Tibial artery (tissue), 4 donors: ENCODE results near the gene FSIP1.

ENCODE experiments used
- DNase-seq, 2 donors: peaks; one replicate each; pipeline ENCODE4 v3.0.0-alpha.2; 2019
- H3K27ac ChIP-seq, 2 donors: fragments of 200-600 bp; sonication (generic) in 1 of 2; 1 replicate in 1 of 2; 2 replicates in 1 of 2; pipeline ENCODE4 v1.5.1; 2018 to 2019; ENCODE audit warnings: mild to moderate bottlenecking in 1 of 2
- H3K27me3 ChIP-seq, 2 donors: fragments of 200-600 bp; sonication (generic) in 1 of 2; one replicate each; pipeline versions ENCODE4 v1.5.1 to v1.6.0; 2016 to 2019
- H3K36me3 ChIP-seq, 3 donors: fragments of 200-600 bp; sonication (generic) in 2 of 3; one replicate each; pipeline ENCODE4 v1.5.1; 2016 to 2019; ENCODE audit warnings: mild to moderate bottlenecking in 2 of 3
- H3K4me1 ChIP-seq, 4 donors: fragments of 200-600 bp; sonication (generic) in 2 of 4; 1 replicate in 3 of 4; 2 replicates in 1 of 4; pipeline ENCODE4 v1.5.1; 2016 to 2019
- H3K4me3 ChIP-seq, 2 donors: fragments of 200-600 bp; sonication (generic) in 1 of 2; 1 replicate in 1 of 2; 2 replicates in 1 of 2; pipeline ENCODE4 v1.5.1; 2018 to 2019; ENCODE audit warnings: mild to moderate bottlenecking in 2 of 2
- H3K9me3 ChIP-seq, 3 donors: fragments of 200-600 bp; sonication (generic) in 1 of 3; one replicate each; pipeline ENCODE4 v1.5.1; 2016 to 2019
- CTCF ChIP-seq, 2 experiments: fragments of 200-600 bp in 1 of 2; fragments of 450-650 bp in 1 of 2; IDR thresholded peaks; one replicate each; pipeline ENCODE4 v1.5.1; 2017 to 2019; ENCODE audit warnings: antibody characterized with exemption in 2 of 2, mild to moderate bottlenecking in 1 of 2, moderate library complexity in 1 of 2
- intact Hi-C: fragments of 100-400 bp; cut with DNase I; formaldehyde crosslinking; loops from one replicate; pipeline ENCODE4 v1.15.0; 2023; ENCODE audit warnings: low total_unique reads

Gene FSIP1

GRCh38 chr15:39631357-39631756, 151.3 kb downstream of the FSIP1 start:
- H3K36me3 ChIP-seq = no peaks in the 10 kb centered on the region

GRCh38 chr15:39629906-39630305, 152.7 kb downstream of the FSIP1 start:
- H3K27ac ChIP-seq = no peak overlapping the region
- no peak for TF ChIP-seq CTCF (IDR thresholded peaks at IDR 0.05)
- H3K9me3 ChIP-seq = no peaks in the 10 kb centered on the region
- peaks cover 2 to 26% (median 12%) of the 10 kb centered on the region in 4 donors for H3K4me1 ChIP-seq
- intact Hi-C loops = no loop called here
- no peak for DNase-seq
- no peak overlapping the region for H3K4me3 ChIP-seq
- H3K36me3 ChIP-seq = no peaks in the 10 kb centered on the region
- H3K27me3 ChIP-seq = no peaks in the 10 kb centered on the region

More at GRCh38 chr15:39631357-39631756, 151.3 kb downstream of the FSIP1 start:
- intact Hi-C loops = no loop called here
- no peak for DNase-seq
- H3K4me1 ChIP-seq = peaks cover 0 to 15% (median 5%) of the 10 kb centered on the region in 4 donors
- no peaks in the 10 kb centered on the region for H3K9me3 ChIP-seq
- TF ChIP-seq CTCF (IDR thresholded peaks at IDR 0.05) = no peak
- H3K27ac ChIP-seq = no peak overlapping the region
- no peak overlapping the region for H3K4me3 ChIP-seq
- H3K27me3 ChIP-seq = no peaks in the 10 kb centered on the region

DNA sequence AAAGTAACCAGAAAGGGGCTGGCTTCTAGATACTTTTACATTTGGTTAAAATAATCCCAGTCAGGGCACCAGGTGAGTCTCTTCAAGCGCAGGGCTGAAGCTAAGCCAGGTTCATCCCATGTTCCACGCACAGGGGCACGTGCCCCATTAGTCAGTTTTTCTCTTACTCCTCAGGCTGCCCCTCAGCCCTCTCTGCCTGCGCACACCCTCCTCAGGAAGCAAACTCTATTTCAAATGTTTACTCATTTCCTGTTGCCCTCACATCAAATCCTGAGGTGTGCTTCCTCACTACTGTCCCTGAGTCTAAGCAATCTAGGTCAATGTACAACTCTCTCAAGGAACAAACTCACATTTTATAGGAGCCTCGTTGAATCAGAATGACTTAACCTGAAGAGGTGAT, 153.3 kb downstream of the FSIP1 start:
- Histone ChIP-seq H3K27ac (no peak overlapping the region), H3K9me3 (no peaks in the 10 kb centered on the region), H3K36me3 (no peaks in the 10 kb centered on the region), H3K4me1 (peaks cover 5 to 31% (median 16%) of the 10 kb centered on the region in 4 donors), H3K4me3 (no peak overlapping the region), H3K27me3 (no peaks in the 10 kb centered on the region)
- no peak for TF ChIP-seq CTCF (IDR thresholded peaks at IDR 0.05)
- intact Hi-C loops = no loop called here
- DNase-seq = no peak

- H3K27ac ChIP-seq = peak overlapping the region; percentile 2 to 11
- H3K4me3 ChIP-seq = no peak overlapping the region
- intact Hi-C loops = no loop called here
- no peak for TF ChIP-seq CTCF (IDR thresholded peaks at IDR 0.05)
- DNase-seq = no peak
- H3K4me1 ChIP-seq = peaks cover 5 to 35% (median 17%) of the 10 kb centered on the region in 4 donors
- H3K9me3 ChIP-seq = no peaks in the 10 kb centered on the region
- H3K36me3 ChIP-seq = no peaks in the 10 kb centered on the region
- no peaks in the 10 kb centered on the region for H3K27me3 ChIP-seq
Observed at GRCh38 chr15:39628546-39629257, 153.9 kb downstream of the FSIP1 start.

DNA sequence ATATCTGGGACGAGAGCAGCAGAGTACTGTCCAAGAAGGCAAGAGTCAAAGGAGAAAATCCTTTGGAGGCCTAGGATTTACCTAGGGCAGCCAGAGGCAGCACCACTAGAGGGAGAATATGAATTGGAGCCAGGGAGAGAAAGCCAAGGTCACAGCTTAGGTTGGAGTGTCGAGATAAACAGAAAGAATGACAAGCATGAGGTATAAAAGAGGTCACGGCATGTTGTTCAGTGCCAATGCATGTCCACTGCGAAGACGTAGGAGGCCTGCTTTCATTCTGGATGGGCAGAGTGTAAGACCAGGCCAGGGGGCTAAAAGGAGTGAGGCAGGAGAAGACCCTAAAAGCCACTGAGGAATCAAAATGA, 154.5 kb downstream of the FSIP1 start:
- intact Hi-C loops = no loop called here
- Histone ChIP-seq H3K4me1 (peaks cover 5 to 35% (median 17%) of the 10 kb centered on the region in 4 donors), H3K4me3 (no peak overlapping the region), H3K27ac (peak overlapping the region in 1 of 2 donors; percentile 11), H3K9me3 (no peaks in the 10 kb centered on the region), H3K27me3 (no peaks in the 10 kb centered on the region), H3K36me3 (no peaks in the 10 kb centered on the region)
- TF ChIP-seq CTCF (IDR thresholded peaks at IDR 0.05) = no peak
- no peak for DNase-seq
